Endodermal cell (in vitro differentiated cells): ENCODE data around the gene CMTM3. TPM values are rescaled to one million over a fixed set of nuclear protein-coding genes. Genes with fewer than 3 reads are reported as not detected.
A peak's percentile ranks its signal among the peaks of the same experiment; 100 is the strongest.

Source experiments
- DNase-seq: peaks from one replicate; pipeline ENCODE4 v3.0.0-alpha.2; 2017
- H3K27ac ChIP-seq: 2 replicates; pipeline ENCODE4 v1.5.1; 2013; ENCODE audit warnings: mild to moderate bottlenecking, low read depth, low read length, moderate library complexity
- H3K27me3 ChIP-seq: 2 replicates; pipeline ENCODE4 v1.6.1; 2013; ENCODE audit warnings: mild to moderate bottlenecking, low read length, moderate library complexity; ENCODE audit not compliant: insufficient read depth, control insufficient read depth, poor library complexity, severe bottlenecking
- H3K36me3 ChIP-seq: 2 replicates; pipeline ENCODE4 v1.7.0; 2013; ENCODE audit warnings: mild to moderate bottlenecking, low read length, moderate library complexity; ENCODE audit not compliant: control insufficient read depth, insufficient read depth
- H3K4me1 ChIP-seq: one replicate; pipeline ENCODE4 v1.7.0; 2013; ENCODE audit warnings: low read length; ENCODE audit not compliant: control insufficient read depth, insufficient read depth
- H3K4me3 ChIP-seq: 2 replicates; pipeline ENCODE4 v1.5.1; 2013; ENCODE audit warnings: mild to moderate bottlenecking, low read length, moderate library complexity
- H3K9ac ChIP-seq: 2 replicates; pipeline ENCODE4 v1.6.1; 2013; ENCODE audit warnings: mild to moderate bottlenecking, low read length, moderate library complexity; ENCODE audit not compliant: poor library complexity, severe bottlenecking; ENCODE audit errors: extremely low read depth
- H3K9me3 ChIP-seq: 2 replicates; pipeline ENCODE4 v1.6.1; 2013; ENCODE audit warnings: mild to moderate bottlenecking, low read length, moderate library complexity; ENCODE audit not compliant: control insufficient read depth
- H3K27ac Mint-ChIP-seq: 2 replicates; pipeline ENCODE4 v1.8.0; 2020; ENCODE audit warnings: mixed read lengths
- H3K27me3 Mint-ChIP-seq: 2 replicates; pipeline ENCODE4 v1.8.0; 2021; ENCODE audit warnings: mild to moderate bottlenecking, mixed read lengths; ENCODE audit not compliant: insufficient read depth
- H3K36me3 Mint-ChIP-seq: 2 replicates; pipeline ENCODE4 v1.8.0; 2020; ENCODE audit warnings: low read depth, mixed read lengths
- H3K4me1 Mint-ChIP-seq: 2 replicates; pipeline ENCODE4 v1.8.0; 2020; ENCODE audit warnings: mixed read lengths
- H3K4me3 Mint-ChIP-seq: 2 replicates; pipeline ENCODE4 v1.8.0; 2020; ENCODE audit warnings: mild to moderate bottlenecking, moderate library complexity, mixed read lengths
- H3K9me3 Mint-ChIP-seq: 2 replicates; pipeline ENCODE4 v1.8.0; 2020; ENCODE audit warnings: mild to moderate bottlenecking, mixed read lengths
- CTCF ChIP-seq: fragments of 200-600 bp; sonication (generic); conservative IDR thresholded peaks from 2 replicates; pipeline ENCODE4 v1.5.0; 2021; ENCODE audit warnings: antibody characterized with exemption, mild to moderate bottlenecking
- WGBS, 2 experiments: methylation state at CpG; one replicate each; pipeline versions ENCODE4 v1.1.5 to v1.1.7; 2013; ENCODE audit warnings: missing lambda C conversion rate in 2 of 2, mixed read lengths in 1 of 2; ENCODE audit not compliant: insufficient coverage in 1 of 2, insufficient read length in 1 of 2; 5-methylcytosine and 5-hydroxymethylcytosine counted together
- total RNA-seq, 2 donors: library from RNA; stranded (reverse); fragmentation: NEBNext Ultra II Directional in 1 of 2; extraction: Animal tissue kit (Norgen Biotek cat#: 25700) in 1 of 2; gene quantifications; 2 replicates in 1 of 2; 3 replicates in 1 of 2; pipeline ENCODE4 v1.2.1, GENCODE V29; 2021

CMTM3 gene
- total RNA-seq, 2 donors from 2014 or later = 44.2 to 48.5 TPM

GRCh38 chr16:66581246-66581952 lies 23.1 kb upstream of the CMTM3 start:
- DNase-seq = no peak
- Histone ChIP-seq H3K4me1 (peaks cover 2% of the 10 kb centered on the region), H3K36me3 (no peaks in the 10 kb centered on the region), H3K9ac (no peak overlapping the region), H3K27ac (no peak overlapping the region), H3K4me3 (no peak overlapping the region), H3K9me3 (no peaks in the 10 kb centered on the region), H3K27me3 (peaks cover 37% of the 10 kb centered on the region)
- H3K4me1 Mint-ChIP-seq = peaks cover 9% of the 10 kb centered on the region
- H3K9me3 Mint-ChIP-seq = no peaks in the 10 kb centered on the region
- TF ChIP-seq CTCF = no peak
- no peak overlapping the region for H3K4me3 Mint-ChIP-seq
- no peaks in the 10 kb centered on the region for H3K36me3 Mint-ChIP-seq
- peaks cover 49% of the 10 kb centered on the region for H3K27me3 Mint-ChIP-seq
- 82 to 95% methylated on average over 2 to 3 of the region's 3 CpGs for WGBS, 2 experiments
- no peak overlapping the region for H3K27ac Mint-ChIP-seq

GRCh38 chr16:66585481-66586239 lies 18.8 kb upstream of the CMTM3 start:
- WGBS, 2 experiments = 84 to 86% methylated on average over 7 to 10 of the region's 10 CpGs
- no peak overlapping the region for H3K27ac Mint-ChIP-seq
- TF ChIP-seq CTCF = no peak

GRCh38 chr16:66587881-66588600 lies 16.5 kb upstream of the CMTM3 start:
- WGBS, 2 experiments = 86 to 88% methylated on average over 5 to 7 of the region's 7 CpGs
- DNase-seq = peak; percentile 32
- Mint-ChIP-seq H3K9me3 (no peaks in the 10 kb centered on the region), H3K27me3 (no peaks in the 10 kb centered on the region), H3K4me3 (no peak overlapping the region), H3K27ac (no peak overlapping the region), H3K4me1 (no peaks in the 10 kb centered on the region), H3K36me3 (no peaks in the 10 kb centered on the region)
- H3K4me3 ChIP-seq = no peak overlapping the region
- no peaks in the 10 kb centered on the region for H3K36me3 ChIP-seq
- no peaks in the 10 kb centered on the region for H3K9me3 ChIP-seq
- no peak for TF ChIP-seq CTCF
- H3K4me1 ChIP-seq = no peaks in the 10 kb centered on the region
- no peaks in the 10 kb centered on the region for H3K27me3 ChIP-seq
- H3K27ac ChIP-seq = no peak overlapping the region
- H3K9ac ChIP-seq = no peak overlapping the region

More at GRCh38 chr16:66585481-66586239, 18.8 kb upstream of the CMTM3 start:
- Mint-ChIP-seq H3K27me3 (peaks cover 8% of the 10 kb centered on the region), H3K4me3 (no peak overlapping the region), H3K4me1 (peaks cover 4% of the 10 kb centered on the region), H3K9me3 (no peaks in the 10 kb centered on the region), H3K36me3 (no peaks in the 10 kb centered on the region)
- Histone ChIP-seq H3K27ac (no peak overlapping the region), H3K4me3 (no peak overlapping the region), H3K27me3 (no peaks in the 10 kb centered on the region), H3K36me3 (no peaks in the 10 kb centered on the region), H3K9ac (no peak overlapping the region), H3K4me1 (peaks cover 1% of the 10 kb centered on the region), H3K9me3 (no peaks in the 10 kb centered on the region)
- DNase-seq = peak; percentile 22
